Ascending aorta (tissue), 2 donors: ENCODE data around the gene USP13. TPM values are rescaled to one million over a fixed set of nuclear protein-coding genes. Genes with fewer than 3 reads are reported as not detected.

Source experiments
- DNase-seq, 2 donors: peaks; one replicate each; pipeline ENCODE4 v3.0.0-alpha.2; 2019; ENCODE audit warnings: low spot score in 2 of 2
- H3K27ac ChIP-seq, 2 donors: fragments of 200-600 bp; sonication (generic); one replicate each; pipeline ENCODE4 v1.5.1; 2016 to 2017; ENCODE audit warnings: mild to moderate bottlenecking in 1 of 2
- H3K27me3 ChIP-seq: fragments of 200-600 bp; sonication (generic); one replicate; pipeline ENCODE4 v1.5.1; 2017
- H3K36me3 ChIP-seq, 2 donors: fragments of 200-600 bp; sonication (generic); one replicate each; pipeline ENCODE4 v1.5.1; 2016
- H3K4me1 ChIP-seq, 2 donors: fragments of 200-600 bp; sonication (generic); one replicate each; pipeline ENCODE4 v1.5.1; 2016 to 2017; ENCODE audit warnings: mild to moderate bottlenecking in 1 of 2
- H3K4me3 ChIP-seq, 2 donors: fragments of 200-600 bp; sonication (generic); one replicate each; pipeline ENCODE4 v1.5.1; 2016 to 2017; ENCODE audit warnings: mild to moderate bottlenecking in 1 of 2
- H3K9me3 ChIP-seq, 2 donors: fragments of 200-600 bp; sonication (generic); one replicate each; pipeline ENCODE4 v1.5.1; 2016
- intact Hi-C: fragments of 100-400 bp; cut with DNase I; formaldehyde crosslinking; loops from one replicate; pipeline ENCODE4 v1.15.1; 2023
- total RNA-seq: library from RNA; depleted of rRNA; stranded (reverse); fragments of >200 nt; gene quantifications from one replicate; pipeline ENCODE4 v1.1.0, GENCODE V29; 2016
- TF ChIP-seq, protein P1 (sequence below), 3 experiments: fragments of 200-600 bp in 2 of 3; fragments of 450-650 bp in 1 of 3; sonication (generic) in 2 of 3; IDR thresholded peaks; one replicate each; pipeline ENCODE4 v1.5.1; 2016 to 2019; ENCODE audit warnings: antibody characterized with exemption in 3 of 3, mild to moderate bottlenecking in 1 of 3, moderate library complexity in 1 of 3

The USP13 gene
- total RNA-seq, 1 donor from 2014 or later: 3.1 TPM

DNA sequence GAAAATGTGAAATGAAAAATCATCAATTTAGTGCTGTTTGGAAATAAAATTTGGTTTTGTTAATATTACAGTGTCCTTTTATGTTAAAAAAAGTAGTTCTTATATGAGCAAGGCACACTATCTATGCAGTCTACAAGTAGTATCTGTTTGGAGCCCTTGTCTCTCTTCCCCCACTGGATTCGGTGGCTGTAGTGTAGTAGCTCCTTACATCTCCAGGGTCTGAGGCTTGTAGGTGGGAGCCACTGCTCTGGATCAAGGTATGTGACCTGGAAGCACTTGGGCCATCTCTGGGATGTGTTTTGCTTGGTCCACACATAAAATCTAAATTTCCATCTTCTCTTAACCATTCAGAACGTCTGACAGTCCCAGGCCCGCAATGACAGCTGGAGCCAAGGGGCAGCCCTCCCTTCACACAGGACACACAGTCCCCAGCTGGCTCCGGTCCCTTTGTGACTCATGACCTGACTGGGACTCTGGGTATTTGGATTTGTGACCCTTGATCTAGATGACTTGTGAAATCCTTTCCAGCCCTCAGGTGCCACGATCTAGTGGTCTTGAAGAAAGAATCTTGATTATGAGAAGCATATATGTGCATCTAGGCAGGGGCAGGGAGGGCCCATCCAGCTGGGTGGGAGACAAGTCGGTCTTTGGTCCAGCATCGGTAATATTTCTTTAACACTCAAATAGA is 80.0 kb downstream of the USP13 start:
- peaks cover 8 to 22% of the 10 kb centered on the region in 2 donors for H3K36me3 ChIP-seq

DNA sequence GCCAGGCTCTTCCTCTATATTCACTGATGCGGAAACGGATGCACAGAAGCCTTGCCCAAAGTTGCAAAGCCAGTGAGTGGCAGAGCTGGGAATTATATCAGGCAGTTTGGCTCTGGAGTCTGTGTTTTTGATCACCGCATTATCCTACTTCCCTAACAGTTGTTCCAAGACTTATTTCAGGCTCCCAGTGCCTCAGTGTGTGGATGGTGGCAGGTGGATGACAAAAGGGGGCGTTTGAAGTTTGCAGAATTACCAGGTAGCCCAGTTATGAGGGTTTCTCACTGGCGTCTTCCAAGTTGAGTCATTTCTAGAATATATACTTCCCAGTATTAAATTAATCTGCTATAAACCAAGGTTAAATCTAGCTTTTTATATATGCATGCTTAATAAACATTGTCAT is 81.0 kb downstream of the USP13 start:
- Histone ChIP-seq H3K27me3 (no peaks in the 10 kb centered on the region), H3K4me1 (no peaks in the 10 kb centered on the region), H3K36me3 (peaks cover 8 to 22% of the 10 kb centered on the region in 2 donors), H3K4me3 (no peak overlapping the region), H3K27ac (no peak overlapping the region), H3K9me3 (no peaks in the 10 kb centered on the region)
- TF ChIP-seq, protein P1, sequence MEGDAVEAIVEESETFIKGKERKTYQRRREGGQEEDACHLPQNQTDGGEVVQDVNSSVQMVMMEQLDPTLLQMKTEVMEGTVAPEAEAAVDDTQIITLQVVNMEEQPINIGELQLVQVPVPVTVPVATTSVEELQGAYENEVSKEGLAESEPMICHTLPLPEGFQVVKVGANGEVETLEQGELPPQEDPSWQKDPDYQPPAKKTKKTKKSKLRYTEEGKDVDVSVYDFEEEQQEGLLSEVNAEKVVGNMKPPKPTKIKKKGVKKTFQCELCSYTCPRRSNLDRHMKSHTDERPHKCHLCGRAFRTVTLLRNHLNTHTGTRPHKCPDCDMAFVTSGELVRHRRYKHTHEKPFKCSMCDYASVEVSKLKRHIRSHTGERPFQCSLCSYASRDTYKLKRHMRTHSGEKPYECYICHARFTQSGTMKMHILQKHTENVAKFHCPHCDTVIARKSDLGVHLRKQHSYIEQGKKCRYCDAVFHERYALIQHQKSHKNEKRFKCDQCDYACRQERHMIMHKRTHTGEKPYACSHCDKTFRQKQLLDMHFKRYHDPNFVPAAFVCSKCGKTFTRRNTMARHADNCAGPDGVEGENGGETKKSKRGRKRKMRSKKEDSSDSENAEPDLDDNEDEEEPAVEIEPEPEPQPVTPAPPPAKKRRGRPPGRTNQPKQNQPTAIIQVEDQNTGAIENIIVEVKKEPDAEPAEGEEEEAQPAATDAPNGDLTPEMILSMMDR (IDR thresholded peaks at IDR 0.05): no peak
- intact Hi-C loops: no loop called here
- no peak for DNase-seq

More for the DNA sequence above, 80.0 kb downstream of the USP13 start:
- H3K4me1 ChIP-seq: no peaks in the 10 kb centered on the region
- no peaks in the 10 kb centered on the region for H3K9me3 ChIP-seq
- intact Hi-C loops: no loop called here
- no peak overlapping the region for H3K4me3 ChIP-seq
- TF ChIP-seq, protein P1 (IDR thresholded peaks at IDR 0.05): no peak
- H3K27ac ChIP-seq: no peak overlapping the region
- no peaks in the 10 kb centered on the region for H3K27me3 ChIP-seq
- DNase-seq: no peak

DNA sequence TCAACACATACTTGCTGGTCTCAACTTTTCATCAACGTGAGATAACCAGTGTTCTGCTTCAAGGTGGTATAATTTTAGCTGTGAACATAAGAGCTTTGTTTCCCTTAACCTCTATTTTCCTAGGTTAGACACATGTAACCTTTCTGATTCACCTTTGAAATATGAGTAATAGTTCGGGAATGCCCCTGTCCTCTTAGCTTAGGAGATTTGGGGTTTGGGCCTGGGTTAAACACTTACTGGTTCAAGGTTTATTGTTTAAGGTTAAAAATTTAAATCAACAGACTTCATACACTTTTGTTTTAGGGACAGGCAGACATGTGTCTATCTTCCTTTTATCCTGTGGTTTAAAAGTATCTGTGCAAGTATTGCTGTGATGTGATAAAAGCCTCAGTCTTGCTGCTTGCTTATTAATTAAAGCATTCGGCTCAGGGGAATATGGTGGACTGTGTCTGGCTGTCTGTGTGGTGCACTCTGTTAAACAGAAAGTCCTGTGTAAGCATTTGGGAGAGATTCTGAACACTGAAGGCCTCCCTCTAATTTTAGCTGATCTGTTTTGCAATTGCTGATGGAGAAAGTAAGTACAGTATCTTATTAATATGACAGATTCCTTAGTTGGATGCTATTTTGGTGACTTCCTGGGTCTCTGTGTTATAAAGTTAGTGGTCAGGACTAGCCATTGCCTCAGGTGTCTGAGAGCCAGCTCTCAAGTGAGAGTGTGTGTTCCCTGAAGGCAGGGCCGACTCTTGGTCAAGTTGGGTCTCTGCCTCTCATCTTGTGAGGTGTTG is 81.8 kb downstream of the USP13 start:
- H3K36me3 ChIP-seq: peaks cover 8 to 22% of the 10 kb centered on the region in 2 donors
- DNase-seq: no peak
- TF ChIP-seq, protein P1 (IDR thresholded peaks at IDR 0.05): no peak
- H3K4me3 ChIP-seq: no peak overlapping the region
- no peaks in the 10 kb centered on the region for H3K4me1 ChIP-seq
- no peak overlapping the region for H3K27ac ChIP-seq
- H3K9me3 ChIP-seq: no peaks in the 10 kb centered on the region
- no peaks in the 10 kb centered on the region for H3K27me3 ChIP-seq
- intact Hi-C loops: no loop called here

DNA sequence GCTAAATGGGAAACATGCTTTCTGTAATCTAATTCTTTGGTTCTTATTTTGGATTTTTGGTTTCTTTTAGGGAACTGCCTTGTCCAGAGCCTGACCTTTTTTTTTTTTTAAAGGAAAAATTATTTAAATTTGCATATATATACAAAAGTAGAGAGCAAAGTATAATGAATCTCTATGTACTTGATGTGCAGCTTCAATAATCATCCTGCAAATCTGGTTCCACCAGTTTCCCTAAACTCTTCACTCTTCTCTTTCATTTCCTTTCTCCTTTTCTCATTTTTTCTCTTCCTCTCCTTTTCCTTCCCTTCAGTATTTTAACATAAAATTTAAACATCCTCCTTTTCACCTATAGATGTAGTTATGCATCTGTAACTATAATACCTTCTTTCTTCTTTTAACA is 82.5 kb downstream of the USP13 start:
- TF ChIP-seq, protein P1 (IDR thresholded peaks at IDR 0.05): no peak
- DNase-seq: no peak
- no peak overlapping the region for H3K27ac ChIP-seq
- intact Hi-C loops: no loop called here
- H3K4me1 ChIP-seq: no peaks in the 10 kb centered on the region
- H3K4me3 ChIP-seq: no peak overlapping the region
- peaks cover 8 to 22% of the 10 kb centered on the region in 2 donors for H3K36me3 ChIP-seq
- H3K9me3 ChIP-seq: no peaks in the 10 kb centered on the region
- H3K27me3 ChIP-seq: no peaks in the 10 kb centered on the region

DNA sequence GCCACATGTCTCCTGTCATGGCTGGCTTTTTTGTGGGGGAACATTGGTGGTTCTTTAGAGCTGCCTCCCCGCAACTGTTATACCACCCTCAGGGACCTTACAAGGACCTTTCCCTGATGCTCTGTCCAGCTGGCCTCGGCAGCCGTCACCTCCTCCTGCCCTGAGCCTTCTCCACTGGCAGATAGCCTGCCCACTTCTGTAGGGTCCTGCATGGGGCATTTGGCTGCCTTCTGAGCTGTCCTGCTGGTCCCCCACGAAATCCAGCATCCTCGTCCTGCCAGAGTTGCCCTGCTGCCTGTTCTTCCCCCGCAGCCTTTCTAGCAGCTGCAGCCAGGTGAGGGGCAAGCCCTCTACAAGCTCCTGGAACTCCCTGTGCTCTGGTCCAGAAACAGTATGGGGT is 86.2 kb downstream of the USP13 start:
- H3K36me3 ChIP-seq: peaks cover 0 to 14% of the 10 kb centered on the region in 2 donors
- no peak overlapping the region for H3K27ac ChIP-seq
- TF ChIP-seq, protein P1 (IDR thresholded peaks at IDR 0.05): no peak
- H3K9me3 ChIP-seq: no peaks in the 10 kb centered on the region
- no peak for DNase-seq
- no peaks in the 10 kb centered on the region for H3K4me1 ChIP-seq
- intact Hi-C loops: no loop called here
- H3K4me3 ChIP-seq: no peak overlapping the region
- no peaks in the 10 kb centered on the region for H3K27me3 ChIP-seq
